VCaP (cell line): ENCODE measurements around the gene NRIP2.

Experiments used
- H3K27ac ChIP-seq: fragments of 450-650 bp; 2 replicates; pipeline ENCODE4 v1.5.1; 2017
- TF ChIP-seq, protein P1 (sequence below): fragments of 450-650 bp; conservative IDR thresholded peaks from 2 replicates; pipeline ENCODE4 v1.5.1; 2017; ENCODE audit warnings: mild to moderate bottlenecking, moderate library complexity

Gene NRIP2

DNA sequence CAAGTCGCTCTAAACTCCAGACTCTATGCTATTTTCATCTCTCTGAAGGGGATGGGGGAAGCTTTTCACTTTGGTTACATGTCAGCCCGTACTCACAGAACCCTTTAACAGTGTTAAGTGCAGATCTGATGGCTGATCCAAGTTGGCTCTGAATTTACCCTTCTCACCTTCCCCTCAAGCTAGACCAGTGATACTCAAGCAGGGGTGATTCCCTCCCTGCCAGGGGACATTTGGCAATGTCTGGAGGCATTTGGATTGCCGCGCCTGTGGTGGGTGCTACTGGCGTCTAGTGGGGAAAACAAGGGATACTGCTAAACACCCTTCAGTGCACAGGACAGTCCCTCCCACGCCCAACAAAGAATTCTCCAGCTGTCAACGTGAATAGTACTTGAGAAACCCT is 28.0 kb upstream of the NRIP2 start:
- TF ChIP-seq, protein P1, sequence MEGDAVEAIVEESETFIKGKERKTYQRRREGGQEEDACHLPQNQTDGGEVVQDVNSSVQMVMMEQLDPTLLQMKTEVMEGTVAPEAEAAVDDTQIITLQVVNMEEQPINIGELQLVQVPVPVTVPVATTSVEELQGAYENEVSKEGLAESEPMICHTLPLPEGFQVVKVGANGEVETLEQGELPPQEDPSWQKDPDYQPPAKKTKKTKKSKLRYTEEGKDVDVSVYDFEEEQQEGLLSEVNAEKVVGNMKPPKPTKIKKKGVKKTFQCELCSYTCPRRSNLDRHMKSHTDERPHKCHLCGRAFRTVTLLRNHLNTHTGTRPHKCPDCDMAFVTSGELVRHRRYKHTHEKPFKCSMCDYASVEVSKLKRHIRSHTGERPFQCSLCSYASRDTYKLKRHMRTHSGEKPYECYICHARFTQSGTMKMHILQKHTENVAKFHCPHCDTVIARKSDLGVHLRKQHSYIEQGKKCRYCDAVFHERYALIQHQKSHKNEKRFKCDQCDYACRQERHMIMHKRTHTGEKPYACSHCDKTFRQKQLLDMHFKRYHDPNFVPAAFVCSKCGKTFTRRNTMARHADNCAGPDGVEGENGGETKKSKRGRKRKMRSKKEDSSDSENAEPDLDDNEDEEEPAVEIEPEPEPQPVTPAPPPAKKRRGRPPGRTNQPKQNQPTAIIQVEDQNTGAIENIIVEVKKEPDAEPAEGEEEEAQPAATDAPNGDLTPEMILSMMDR = no peak
- H3K27ac ChIP-seq = no peak overlapping the region

DNA sequence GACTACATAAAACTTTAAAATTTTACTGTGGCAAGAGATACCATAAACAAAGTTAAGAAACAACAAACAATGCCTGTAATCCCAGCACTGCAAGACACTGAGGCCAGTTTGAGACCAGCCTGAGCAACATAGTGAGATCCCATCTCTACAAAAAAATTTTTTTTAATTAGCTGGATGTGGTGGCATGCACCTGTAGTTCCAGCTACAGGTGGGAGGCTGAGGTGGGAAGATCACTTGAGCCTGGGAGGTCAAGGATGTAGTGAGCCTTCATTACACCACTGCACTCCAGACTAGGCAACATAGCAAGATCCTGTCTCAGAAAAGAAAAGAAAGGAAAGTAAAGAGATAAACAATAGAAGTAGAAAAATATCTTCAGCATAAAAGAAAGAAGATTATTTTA is 25.3 kb upstream of the NRIP2 start:
- TF ChIP-seq, protein P1 = no peak
- H3K27ac ChIP-seq = no peak overlapping the region

DNA sequence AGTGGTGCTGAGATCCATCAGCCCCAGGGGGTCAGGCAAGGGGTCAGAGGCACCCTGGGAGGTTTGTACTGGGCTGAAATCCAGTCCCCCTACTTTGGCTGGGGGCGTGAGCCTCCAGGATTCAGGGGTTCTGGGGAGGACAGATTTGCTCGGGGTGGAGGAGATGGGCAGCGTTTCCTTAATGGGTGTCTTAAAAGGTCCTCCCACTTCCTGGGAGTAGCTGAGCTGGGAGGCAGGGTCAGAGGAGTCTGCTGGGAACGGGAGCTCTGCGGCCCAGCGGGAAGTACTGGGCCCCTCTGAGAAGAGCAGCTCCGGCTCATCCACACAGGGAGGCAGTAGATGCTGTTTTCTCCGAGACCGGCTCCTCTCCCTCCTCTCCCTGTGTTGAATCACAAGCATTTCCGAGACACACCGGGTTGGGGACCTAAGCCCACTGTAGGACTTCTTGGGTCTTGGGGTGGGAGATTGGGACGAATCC is 24.1 kb upstream of the NRIP2 start:
- TF ChIP-seq, protein P1 = no peak
- no peak overlapping the region for H3K27ac ChIP-seq

DNA sequence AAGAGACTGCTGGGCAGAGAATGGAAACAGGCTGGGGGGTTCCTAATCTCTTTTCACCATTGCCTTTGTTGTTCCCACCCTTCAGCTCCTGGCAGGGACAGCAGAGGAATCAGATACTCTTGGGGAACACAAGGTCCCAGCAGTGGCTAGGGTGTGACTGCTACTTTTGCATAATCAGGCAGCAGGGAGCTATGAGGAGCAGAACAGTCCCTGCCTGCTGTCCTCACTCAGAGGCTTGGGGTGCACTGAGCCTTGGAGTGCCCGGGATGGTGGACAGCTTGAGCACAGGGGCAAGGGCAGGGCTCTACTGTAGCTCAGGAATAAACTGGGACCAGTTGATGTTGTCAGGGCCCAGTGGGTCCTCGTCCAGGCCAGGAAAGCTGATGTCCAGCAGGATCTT is 23.5 kb upstream of the NRIP2 start:
- TF ChIP-seq, protein P1 = no peak
- no peak overlapping the region for H3K27ac ChIP-seq

DNA sequence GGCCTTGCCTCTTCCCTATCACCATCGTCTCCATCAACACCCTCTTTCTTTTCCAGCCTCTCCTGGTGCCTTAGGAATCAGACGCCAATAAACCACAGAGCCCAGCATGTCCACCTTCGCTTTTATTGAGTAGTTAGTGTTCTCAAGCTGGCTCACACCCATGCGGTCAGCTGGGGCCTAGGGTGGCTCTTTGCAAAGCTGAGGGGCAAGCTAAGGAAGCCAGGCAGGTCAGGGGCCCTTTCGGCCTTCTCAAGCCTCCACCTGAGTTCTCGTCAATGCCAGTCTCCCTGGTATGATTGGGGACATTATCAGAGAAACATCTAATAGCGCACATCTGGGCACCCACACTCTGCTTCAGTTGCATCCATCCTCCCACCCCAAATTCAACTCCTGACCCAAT is 22.7 kb upstream of the NRIP2 start:
- no peak overlapping the region for H3K27ac ChIP-seq
- TF ChIP-seq, protein P1 = no peak

DNA sequence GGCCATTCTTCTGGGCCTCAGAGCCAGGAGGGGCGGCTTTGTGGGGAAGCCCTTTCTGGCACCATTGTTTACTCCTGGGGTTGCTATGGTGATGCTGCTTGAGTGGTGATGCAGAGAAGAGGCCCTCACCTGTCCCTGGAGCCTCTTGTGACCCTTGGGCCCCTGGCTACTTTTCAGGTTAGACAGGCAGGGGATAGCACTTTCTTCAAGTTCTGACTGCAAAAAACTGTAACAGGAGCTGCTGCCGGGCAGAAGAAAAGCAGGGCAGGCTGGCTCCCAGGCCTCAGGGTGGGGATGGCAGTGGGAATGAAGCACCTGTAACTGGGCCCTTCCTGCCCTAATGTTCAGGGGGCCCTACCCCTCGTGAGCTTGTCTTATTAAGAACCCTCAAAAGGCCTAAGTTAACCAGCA is 22.2 kb upstream of the NRIP2 start, which contains the start of gene TEX52:
TSS of gene TEX52 (minus strand) at position 19 of the 411 bp plus-strand sequence. CDS start at position 6, 13 bp downstream.
- no peak within 1 kb of the TSS for H3K27ac ChIP-seq
- TF ChIP-seq, protein P1 = no peak

DNA sequence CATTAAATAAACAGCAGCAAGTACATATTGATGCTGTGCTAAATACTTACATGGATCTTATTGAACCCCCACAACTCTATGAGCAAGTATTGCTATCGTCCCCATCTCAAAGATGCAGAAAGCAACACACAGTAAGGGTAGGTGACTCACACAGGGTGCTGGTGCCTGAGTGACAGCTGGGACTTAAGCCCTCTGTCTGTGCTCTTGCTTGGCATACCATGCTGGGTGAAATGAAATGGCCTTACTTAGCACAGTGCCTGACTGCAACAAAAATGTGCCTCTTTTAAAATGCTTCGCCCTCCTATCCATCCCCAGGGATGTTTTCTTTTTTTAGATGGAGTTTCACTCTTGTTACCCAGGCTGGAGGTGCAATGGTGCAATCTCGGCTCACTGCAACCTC is 21.2 kb upstream of the NRIP2 start:
- TF ChIP-seq, protein P1 = no peak
- no peak overlapping the region for H3K27ac ChIP-seq

DNA sequence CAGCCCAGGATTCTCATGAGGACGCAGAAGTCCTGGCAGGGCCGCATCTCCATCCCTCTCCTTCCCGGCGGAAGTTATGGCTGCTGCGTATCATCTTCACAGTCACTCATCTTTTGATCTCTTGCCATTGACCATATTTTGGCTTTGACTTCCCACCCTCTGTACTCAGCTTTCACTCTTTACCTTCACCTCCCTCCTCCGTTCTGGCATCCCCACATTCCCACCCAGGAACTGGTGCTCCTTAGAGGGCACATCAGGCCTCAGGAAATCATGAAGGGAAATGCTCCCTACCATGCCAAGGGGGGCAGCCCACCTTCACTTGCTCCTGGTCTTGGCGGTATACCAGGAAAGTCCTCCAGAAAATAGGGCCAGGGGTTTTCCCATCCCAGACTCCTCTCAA is 20.7 kb upstream of the NRIP2 start:
- TF ChIP-seq, protein P1 = no peak

More for the DNA sequence above, 20.7 kb upstream of the NRIP2 start:
- H3K27ac ChIP-seq = no peak overlapping the region
